Neuron (in vitro differentiated cells): ENCODE results near the gene MYH6.
"Not testable (repeated sequence)": the region's sequence is repeated elsewhere in the genome, so short reads cannot be mapped to it uniquely, and the experiment has no call there.

ENCODE experiments used
- H2AFZ ChIP-seq: one replicate; pipeline ENCODE4 v1.6.1; 2013; ENCODE audit warnings: low read depth, mild to moderate bottlenecking, inconsistent platforms, low read length, moderate library complexity
- H3K27me3 ChIP-seq: one replicate; pipeline ENCODE4 v1.6.1; 2013; ENCODE audit warnings: low read length; ENCODE audit not compliant: insufficient read depth
- H3K36me3 ChIP-seq: one replicate; pipeline ENCODE4 v1.6.1; 2013; ENCODE audit warnings: low read length; ENCODE audit not compliant: insufficient read depth
- H3K4me1 ChIP-seq: one replicate; pipeline ENCODE4 v1.6.1; 2013; ENCODE audit warnings: low read length; ENCODE audit not compliant: insufficient read depth
- H3K4me3 ChIP-seq: 2 replicates; pipeline ENCODE4 v1.5.1; 2013; ENCODE audit warnings: mild to moderate bottlenecking, low read length, moderate library complexity
- H3K9me3 ChIP-seq: one replicate; pipeline ENCODE4 v1.6.1; 2013; ENCODE audit warnings: low read length

MYH6 gene

DNA sequence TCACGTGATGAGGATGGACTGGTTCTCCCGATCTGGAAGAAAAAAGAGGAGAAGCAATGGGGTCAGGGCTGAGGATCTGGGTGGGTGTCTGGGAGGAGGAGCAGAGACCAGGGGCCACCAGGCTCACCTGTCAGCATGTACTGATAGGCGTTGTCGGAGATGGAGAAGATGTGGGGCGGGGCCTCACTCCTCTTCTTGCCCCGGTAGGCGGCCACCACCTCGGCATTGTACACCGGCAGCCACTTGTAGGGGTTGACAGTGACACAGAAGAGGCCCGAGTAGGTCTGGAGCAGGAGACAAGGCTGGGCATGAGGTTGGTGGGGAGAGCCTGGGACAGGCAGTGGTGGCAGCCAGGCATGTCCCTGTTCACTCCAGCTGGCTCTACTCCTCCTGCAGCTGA, 3.0 kb downstream of the MYH6 start:
- no peaks in the 10 kb centered on the region for H3K36me3 ChIP-seq
- peaks cover 3% of the 10 kb centered on the region for H3K9me3 ChIP-seq
- H3K4me3 ChIP-seq = no peak overlapping the region
- peaks cover 33% of the 10 kb centered on the region for H3K27me3 ChIP-seq
- H2AFZ ChIP-seq = no peak overlapping the region
- H3K4me1 ChIP-seq = no peaks in the 10 kb centered on the region

DNA sequence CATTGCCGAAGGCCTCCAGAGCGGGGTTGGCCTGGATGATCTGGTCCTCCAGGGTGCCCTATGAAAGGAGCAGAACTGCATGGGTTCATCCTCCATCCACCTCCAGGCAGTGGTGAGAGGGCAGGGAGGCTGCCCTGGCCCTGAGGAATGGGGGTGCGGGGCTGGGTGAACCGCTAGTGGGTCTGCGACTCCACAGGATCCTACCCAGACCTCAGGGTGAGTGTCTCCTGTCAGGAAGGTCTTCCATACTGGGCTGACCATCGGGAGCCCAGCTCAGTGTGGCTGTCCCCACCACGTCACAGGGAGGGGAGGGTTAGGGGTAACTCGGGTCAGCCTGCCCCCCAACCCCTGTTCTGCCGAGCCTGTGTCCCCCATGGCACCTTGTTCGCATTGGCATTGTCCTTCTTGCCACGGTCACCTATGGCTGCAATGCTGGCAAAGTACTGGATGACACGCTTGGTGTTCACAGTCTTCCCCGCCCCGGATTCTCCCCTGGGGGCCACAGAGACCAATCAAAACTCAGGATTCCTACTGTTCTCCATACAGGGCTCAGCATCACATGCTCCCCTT, 3.7 kb downstream of the MYH6 start:
- Histone ChIP-seq H3K27me3 (peaks cover 33% of the 10 kb centered on the region), H3K9me3 (peaks cover 3% of the 10 kb centered on the region)

DNA sequence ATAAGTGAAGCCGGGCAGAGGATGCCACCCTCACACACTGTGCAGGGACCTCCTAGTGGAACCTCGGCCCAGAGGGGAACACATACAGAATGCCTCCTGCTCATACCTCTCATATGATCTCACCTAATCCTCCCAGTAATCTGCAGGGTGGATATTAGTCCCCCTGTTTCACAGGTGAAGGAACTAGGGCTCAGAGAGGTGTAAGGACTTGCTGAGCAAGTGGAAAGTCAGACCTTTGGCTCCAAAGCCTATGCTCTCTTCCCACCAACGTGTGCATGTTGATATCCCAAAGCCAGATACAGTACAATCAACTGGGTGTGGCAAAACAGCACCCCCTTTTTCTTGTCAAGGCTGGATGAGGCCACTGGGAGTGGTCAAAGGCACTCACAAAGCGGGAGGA, 4.2 kb downstream of the MYH6 start:
- Histone ChIP-seq H2AFZ (no peak overlapping the region), H3K4me1 (no peaks in the 10 kb centered on the region), H3K27me3 (peaks cover 33% of the 10 kb centered on the region), H3K9me3 (peaks cover 3% of the 10 kb centered on the region), H3K36me3 (no peaks in the 10 kb centered on the region), H3K4me3 (no peak overlapping the region)

More for the DNA sequence above, 3.7 kb downstream of the MYH6 start:
- Histone ChIP-seq H3K4me3 (no peak overlapping the region), H3K4me1 (no peaks in the 10 kb centered on the region), H2AFZ (no peak overlapping the region), H3K36me3 (no peaks in the 10 kb centered on the region)

DNA sequence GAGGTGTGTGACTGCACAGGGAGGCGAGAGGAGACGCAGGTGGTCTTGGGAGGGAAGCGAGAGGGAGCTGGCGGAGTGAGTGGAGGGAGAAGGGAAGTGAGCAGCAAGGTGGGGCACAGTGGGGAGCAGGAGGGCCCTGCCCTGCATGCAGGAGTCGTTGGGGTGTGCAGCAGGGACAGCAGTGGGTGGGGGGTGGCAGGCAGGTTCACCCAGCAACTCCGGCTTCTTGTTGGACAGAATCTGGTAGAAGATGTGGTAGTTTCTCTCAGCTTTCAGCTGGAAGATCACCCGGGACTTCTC, 5.0 kb downstream of the MYH6 start:
- no peaks in the 10 kb centered on the region for H3K4me1 ChIP-seq
- no peak overlapping the region for H3K4me3 ChIP-seq
- H3K27me3 ChIP-seq = peaks cover 33% of the 10 kb centered on the region
- H2AFZ ChIP-seq = no peak overlapping the region
- H3K36me3 ChIP-seq = no peaks in the 10 kb centered on the region
- peaks cover 3% of the 10 kb centered on the region for H3K9me3 ChIP-seq

DNA sequence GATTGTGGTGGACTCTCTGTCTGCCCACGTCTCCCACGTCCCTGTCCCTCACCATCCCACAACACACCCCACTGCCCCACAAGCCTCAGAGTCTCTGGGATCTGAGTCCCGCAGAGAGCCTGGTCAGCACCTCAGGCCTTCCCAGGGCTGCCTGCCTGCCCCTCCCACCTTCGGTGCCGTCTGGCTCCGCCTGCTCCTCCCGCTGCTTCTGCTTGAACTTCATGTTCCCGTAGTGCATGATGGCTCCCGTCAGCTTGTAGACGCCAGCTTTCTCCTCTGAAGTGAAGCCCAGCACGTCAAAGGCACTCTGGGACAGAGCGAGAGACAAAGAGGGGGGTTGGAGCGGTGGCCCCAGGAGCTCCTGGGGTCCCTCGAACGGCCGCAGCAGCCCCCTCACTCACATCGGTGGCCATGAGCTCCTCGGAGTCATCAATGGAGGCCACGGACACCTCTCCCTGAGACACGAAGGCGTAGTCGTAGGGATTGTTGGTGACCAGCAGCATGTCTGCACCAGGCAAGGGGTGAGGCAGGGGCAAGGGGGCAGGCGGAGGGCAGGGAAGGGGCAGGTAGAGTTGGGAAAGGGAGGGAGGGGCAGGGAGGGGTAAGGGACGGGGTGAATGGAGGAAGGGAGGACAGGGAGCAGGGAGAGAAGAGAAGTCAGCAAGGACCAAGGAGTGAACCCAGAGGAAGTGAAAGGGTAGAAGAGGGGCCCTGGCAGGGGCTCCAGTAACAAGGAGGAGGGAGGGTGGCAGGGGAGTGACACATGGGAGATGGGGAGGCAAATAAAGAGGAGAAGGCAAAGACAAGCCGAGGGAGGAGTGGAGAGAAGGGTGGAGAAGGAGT, 5.6 kb downstream of the MYH6 start:
- Histone ChIP-seq H3K36me3 (no peaks in the 10 kb centered on the region), H3K9me3 (peaks cover 3% of the 10 kb centered on the region), H3K4me1 (no peaks in the 10 kb centered on the region), H3K27me3 (peaks cover 31% of the 10 kb centered on the region), H3K4me3 (no peak overlapping the region), H2AFZ (no peak overlapping the region)

DNA sequence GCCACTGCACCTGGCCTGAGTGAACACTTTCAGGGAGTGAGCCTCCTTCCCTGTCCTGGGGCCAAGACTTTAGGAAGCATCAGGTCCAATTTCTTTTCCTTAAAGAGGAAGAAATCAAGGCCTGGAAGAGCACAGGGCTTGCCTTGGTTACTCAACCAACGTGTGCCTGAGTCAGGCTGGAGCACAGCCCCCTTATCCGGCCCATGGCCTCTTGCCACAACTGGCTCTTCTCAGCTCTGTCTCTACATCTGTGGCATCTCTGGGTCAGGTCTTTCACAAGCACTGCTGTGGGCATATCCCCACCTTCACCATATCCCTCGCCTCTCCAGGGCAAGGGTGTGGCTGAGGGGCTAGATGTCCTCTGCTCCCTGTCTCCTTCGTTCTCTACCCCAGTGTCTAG, 6.8 kb downstream of the MYH6 start:
- H3K27me3 ChIP-seq = peaks cover 27% of the 10 kb centered on the region
- no peaks in the 10 kb centered on the region for H3K4me1 ChIP-seq
- H2AFZ ChIP-seq = no peak overlapping the region
- H3K4me3 ChIP-seq = no peak overlapping the region
- peaks cover 3% of the 10 kb centered on the region for H3K9me3 ChIP-seq
- H3K36me3 ChIP-seq = no peaks in the 10 kb centered on the region

DNA sequence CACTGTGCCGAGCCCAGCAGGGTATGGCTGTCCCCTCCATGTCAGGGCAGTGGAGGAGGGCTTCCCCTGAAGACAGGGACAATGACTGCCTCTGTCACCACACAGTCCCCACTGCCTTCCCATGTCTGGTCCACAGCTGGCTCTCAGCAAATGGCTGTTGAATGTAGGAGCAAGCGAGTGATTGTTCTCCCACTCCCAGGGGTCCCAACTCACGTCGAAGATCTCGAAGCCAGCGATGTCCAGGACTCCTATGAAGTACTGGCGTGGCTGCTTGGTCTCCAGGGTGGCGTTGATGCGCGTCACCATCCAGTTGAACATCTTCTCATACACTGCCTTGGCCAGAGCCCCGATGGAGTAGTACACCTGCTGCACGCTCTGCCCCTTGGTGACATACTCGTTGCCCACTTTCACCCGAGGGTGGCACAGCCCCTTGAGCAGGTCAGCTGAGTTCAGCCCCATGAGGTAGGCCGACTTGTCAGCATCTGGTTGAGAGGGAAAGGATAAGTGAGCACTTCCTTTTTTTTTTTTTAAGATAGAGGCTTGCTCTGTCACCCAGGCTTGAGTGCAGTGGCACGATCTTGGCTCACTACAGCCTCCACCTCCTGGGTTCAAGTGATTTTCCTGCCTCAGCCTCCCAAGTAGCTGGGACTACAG, 7.5 kb downstream of the MYH6 start:
- H3K36me3 ChIP-seq, H2AFZ ChIP-seq, H3K4me1 ChIP-seq, H3K9me3 ChIP-seq, H3K4me3 ChIP-seq: not testable (repeated sequence)
- peaks cover 27% of the 10 kb centered on the region for H3K27me3 ChIP-seq

DNA sequence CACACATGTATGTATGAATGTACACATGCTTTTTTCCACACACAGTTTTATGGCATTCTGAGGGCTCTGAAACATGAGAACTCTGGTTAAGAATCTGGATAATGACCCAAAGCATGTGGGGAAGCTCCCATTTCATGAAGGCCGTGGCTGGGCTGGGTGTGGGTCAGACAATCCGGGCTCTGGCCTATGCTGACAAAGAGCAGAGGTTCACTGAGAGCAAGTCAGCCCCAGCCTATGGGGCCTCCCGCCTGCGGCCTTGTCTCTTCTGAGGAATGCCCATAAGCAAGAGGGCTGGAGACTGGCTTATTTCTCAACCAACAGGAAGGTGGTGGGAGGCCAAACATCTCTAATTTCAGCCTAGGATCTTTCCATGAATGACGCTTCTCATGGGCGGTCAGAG, 8.5 kb downstream of the MYH6 start:
- H3K9me3 ChIP-seq = peaks cover 3% of the 10 kb centered on the region
- no peak overlapping the region for H2AFZ ChIP-seq
- H3K27me3 ChIP-seq = peaks cover 25% of the 10 kb centered on the region
- H3K4me1 ChIP-seq = no peaks in the 10 kb centered on the region
- H3K36me3 ChIP-seq = no peaks in the 10 kb centered on the region
- no peak overlapping the region for H3K4me3 ChIP-seq

DNA sequence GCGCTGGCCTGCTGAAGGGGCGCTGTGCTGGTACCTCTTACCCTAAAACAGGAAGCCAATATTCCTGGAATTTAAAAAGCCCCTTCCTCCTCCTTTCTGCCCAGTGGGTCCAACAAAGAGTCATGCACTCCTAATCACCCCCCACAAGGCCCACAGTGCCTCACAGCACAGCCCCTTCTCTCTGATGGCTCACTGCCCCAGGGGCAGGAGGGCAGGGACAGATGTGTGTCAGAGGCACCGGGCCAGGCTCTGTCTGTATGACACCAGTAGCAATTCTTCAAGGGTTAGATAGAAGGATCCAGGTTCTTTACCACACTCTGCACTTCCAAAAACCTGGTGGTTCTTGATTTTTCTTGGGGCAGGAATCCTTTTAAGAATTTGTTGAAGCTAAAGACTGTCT, 8.9 kb downstream of the MYH6 start:
- Histone ChIP-seq H3K9me3 (no peaks in the 10 kb centered on the region), H3K36me3 (no peaks in the 10 kb centered on the region), H2AFZ (no peak overlapping the region), H3K27me3 (peaks cover 21% of the 10 kb centered on the region), H3K4me3 (no peak overlapping the region), H3K4me1 (no peaks in the 10 kb centered on the region)

DNA sequence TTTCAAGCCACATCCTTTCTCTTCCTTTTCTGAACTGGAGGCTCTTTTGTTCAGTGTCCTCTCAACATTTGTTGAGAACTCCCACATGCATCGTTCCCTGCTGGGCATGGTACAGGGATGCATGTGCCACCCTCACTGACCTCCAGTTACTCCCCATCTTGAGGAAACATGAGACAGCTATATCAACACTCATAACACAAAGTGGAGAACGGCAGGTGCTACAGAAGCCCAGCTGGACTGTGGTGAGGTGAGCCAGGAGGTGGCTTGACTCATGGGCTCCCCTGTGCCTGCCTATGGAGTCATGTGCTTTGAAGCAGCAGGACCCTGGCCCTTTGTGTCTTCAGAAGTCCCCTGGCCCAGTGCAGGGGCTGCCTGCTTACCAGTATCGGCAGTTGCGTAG, 9.7 kb downstream of the MYH6 start:
- Histone ChIP-seq H3K36me3 (no peaks in the 10 kb centered on the region), H3K9me3 (no peaks in the 10 kb centered on the region), H2AFZ (no peak overlapping the region), H3K27me3 (peaks cover 13% of the 10 kb centered on the region), H3K4me3 (no peak overlapping the region), H3K4me1 (no peaks in the 10 kb centered on the region)

DNA sequence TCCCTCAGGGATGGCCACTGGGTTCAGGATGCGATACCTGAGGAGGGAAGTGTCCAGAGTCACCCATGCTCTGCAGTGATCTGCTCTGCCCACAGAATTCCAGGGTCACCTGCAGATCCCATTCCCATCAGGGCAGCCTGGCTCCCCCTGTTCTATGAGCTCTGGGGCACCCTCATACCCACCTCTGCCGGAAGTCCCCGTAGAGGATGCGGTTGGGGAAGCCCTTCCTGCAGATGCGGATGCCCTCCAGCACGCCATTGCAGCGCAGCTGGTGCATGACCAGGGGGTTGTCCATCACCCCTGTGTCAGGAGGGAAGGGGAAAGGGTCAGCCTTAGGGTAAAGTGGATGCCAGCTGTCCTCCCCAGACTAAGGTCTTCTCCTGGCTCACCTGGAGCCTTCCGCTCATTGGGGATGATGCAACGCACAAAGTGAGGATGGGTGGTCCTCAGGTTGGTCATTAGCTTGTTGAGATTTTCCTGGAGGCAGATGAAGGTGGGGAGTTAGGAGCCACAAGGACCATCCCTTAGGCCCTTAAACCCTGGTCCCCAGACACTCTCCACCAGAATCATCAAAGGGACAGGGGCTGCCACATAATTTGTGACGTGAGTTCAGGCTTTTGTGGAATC, 11.2 kb downstream of the MYH6 start:
- H3K4me1 ChIP-seq = no peaks in the 10 kb centered on the region
- H3K9me3 ChIP-seq = no peaks in the 10 kb centered on the region
- no peak overlapping the region for H2AFZ ChIP-seq
- peaks cover 4% of the 10 kb centered on the region for H3K27me3 ChIP-seq
- no peaks in the 10 kb centered on the region for H3K36me3 ChIP-seq
- no peak overlapping the region for H3K4me3 ChIP-seq

DNA sequence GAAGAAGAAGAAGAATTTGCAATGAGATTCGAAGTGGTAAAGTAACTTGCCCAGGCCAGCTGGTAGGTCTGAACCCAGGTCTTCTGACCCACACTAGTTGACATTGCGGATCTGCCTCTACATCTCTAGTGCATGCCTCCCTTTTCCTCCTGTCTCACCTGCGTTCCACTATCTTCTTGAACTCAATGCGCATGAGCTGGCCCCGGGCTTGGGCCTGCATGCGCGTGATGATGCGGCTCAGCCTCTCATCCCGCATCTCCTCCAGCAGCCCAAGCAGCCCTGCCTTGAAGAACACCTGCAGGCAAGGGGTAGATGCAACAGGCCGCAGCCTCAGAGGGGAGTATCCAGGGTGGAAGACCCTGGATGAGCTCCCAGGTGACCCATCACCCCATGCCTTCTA, 11.9 kb downstream of the MYH6 start:
- Histone ChIP-seq H3K27me3 (no peaks in the 10 kb centered on the region), H3K36me3 (no peaks in the 10 kb centered on the region), H3K4me1 (no peaks in the 10 kb centered on the region), H3K9me3 (no peaks in the 10 kb centered on the region), H3K4me3 (no peak overlapping the region), H2AFZ (no peak overlapping the region)

DNA sequence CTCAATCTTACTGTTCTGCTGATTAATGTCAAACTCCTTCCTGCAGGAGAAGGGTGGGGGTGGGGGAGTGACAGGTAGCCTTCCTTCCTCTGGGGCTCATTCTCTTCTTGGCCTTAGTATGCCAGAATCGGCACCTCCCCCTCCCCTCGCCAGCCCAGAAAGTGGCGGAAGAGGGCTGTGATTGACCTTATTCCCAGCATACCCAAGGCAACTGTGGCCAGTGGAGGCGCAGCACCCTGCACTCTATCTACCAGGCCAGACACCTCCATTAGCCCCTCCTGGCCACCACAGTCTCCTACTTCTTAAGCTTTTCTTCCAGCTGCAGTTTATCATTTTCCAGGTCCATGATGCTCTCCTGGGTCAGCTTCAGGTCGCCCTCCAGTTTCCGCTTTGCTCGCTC, 15.5 kb downstream of the MYH6 start:
- no peaks in the 10 kb centered on the region for H3K4me1 ChIP-seq
- no peak overlapping the region for H3K4me3 ChIP-seq
- H3K9me3 ChIP-seq = no peaks in the 10 kb centered on the region
- H3K27me3 ChIP-seq = peaks cover 9% of the 10 kb centered on the region
- no peaks in the 10 kb centered on the region for H3K36me3 ChIP-seq
- H2AFZ ChIP-seq = no peak overlapping the region
